HFF-Myc (cell line): ENCODE measurements around the gene TXNDC15.
"Not testable (repeated sequence)": the region's sequence is repeated elsewhere in the genome, so short reads cannot be mapped to it uniquely, and the experiment has no call there.

Experiments
- DNase-seq: peaks from one replicate; pipeline ENCODE4 v3.0.0-alpha.2; 2011; ENCODE audit warnings: low read depth; ENCODE audit errors: extremely low read depth
- H3K4me3 ChIP-seq: replicated peaks from 2 replicates; pipeline ENCODE4 v1.5.1; 2011; ENCODE audit warnings: low read depth, mild to moderate bottlenecking, control low read depth, low read length
- TF ChIP-seq, protein P1 (sequence below): IDR thresholded peaks from 2 replicates; pipeline ENCODE4 v1.5.1; 2012; ENCODE audit warnings: mild to moderate bottlenecking, low read depth, low read length, control low read depth; ENCODE audit errors: missing control alignments

The TXNDC15 gene

DNA sequence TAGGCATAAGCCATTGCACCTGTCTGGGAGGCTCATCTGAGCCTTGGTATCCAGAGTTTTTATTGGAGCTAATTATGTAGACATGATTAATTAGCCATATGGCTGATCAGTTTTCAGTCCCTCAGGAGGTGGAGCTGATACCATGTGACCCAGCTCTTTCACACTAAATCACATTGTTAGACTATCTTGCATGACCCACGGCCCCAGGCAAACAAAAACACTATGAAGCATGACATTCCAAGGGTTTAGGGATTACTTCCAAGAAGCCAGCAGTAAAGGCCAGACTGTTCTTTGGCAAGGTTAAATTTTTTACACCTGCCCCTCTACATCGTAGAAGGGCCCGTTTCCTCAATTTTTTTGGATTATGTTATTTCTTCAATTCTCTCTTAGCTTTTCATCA lies 33.4 kb upstream of the TXNDC15 start:
- DNase-seq = no peak
- TF ChIP-seq, protein P1, sequence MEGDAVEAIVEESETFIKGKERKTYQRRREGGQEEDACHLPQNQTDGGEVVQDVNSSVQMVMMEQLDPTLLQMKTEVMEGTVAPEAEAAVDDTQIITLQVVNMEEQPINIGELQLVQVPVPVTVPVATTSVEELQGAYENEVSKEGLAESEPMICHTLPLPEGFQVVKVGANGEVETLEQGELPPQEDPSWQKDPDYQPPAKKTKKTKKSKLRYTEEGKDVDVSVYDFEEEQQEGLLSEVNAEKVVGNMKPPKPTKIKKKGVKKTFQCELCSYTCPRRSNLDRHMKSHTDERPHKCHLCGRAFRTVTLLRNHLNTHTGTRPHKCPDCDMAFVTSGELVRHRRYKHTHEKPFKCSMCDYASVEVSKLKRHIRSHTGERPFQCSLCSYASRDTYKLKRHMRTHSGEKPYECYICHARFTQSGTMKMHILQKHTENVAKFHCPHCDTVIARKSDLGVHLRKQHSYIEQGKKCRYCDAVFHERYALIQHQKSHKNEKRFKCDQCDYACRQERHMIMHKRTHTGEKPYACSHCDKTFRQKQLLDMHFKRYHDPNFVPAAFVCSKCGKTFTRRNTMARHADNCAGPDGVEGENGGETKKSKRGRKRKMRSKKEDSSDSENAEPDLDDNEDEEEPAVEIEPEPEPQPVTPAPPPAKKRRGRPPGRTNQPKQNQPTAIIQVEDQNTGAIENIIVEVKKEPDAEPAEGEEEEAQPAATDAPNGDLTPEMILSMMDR = no peak
- no peak overlapping the region for H3K4me3 ChIP-seq

GRCh38 chr5:134844252-134844651 lies 29.9 kb upstream of the TXNDC15 start:
- TF ChIP-seq, protein P1 = no peak
- DNase-seq = no peak
- H3K4me3 ChIP-seq = no peak overlapping the region

GRCh38 chr5:134845335-134845851 lies 28.8 kb upstream of the TXNDC15 start:
- TF ChIP-seq, protein P1 = no peak
- H3K4me3 ChIP-seq = peak overlapping the region; percentile 86
- no peak for DNase-seq

GRCh38 chr5:134845852-134846640 lies 28.1 kb upstream of the TXNDC15 start, which contains the start of gene C5orf24:
C5orf24 (plus strand) TSS chr5:134845968; CDS start chr5:134854901, 8,933 bp downstream.
- TF ChIP-seq, protein P1 = no peak
- H3K4me3 ChIP-seq = peak within 1 kb of the TSS; percentile 86
- peak; percentile 85 for DNase-seq

DNA sequence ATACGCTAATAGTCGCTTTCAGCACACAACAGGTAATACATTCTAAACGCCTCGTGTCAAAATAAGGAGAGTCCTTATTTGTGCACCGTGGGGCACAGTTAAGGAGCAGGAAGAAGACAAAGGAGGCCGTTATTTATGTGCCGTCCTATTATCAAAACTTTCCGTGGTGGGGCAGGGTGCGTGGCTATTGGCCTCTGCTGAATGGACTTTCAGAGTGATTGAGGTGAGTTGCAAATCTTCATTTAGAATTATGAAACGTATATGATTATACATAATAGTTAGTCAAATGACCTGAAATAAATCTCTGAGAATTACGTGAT lies 27.6 kb upstream of the TXNDC15 start:
- DNase-seq = no peak

GRCh38 chr5:134849434-134849933 lies 24.7 kb upstream of the TXNDC15 start:
- H3K4me3 ChIP-seq, DNase-seq: not testable (repeated sequence)

More for the DNA sequence above, 27.6 kb upstream of the TXNDC15 start:
- H3K4me3 ChIP-seq = peak overlapping the region; percentile 86
- TF ChIP-seq, protein P1 = no peak

DNA sequence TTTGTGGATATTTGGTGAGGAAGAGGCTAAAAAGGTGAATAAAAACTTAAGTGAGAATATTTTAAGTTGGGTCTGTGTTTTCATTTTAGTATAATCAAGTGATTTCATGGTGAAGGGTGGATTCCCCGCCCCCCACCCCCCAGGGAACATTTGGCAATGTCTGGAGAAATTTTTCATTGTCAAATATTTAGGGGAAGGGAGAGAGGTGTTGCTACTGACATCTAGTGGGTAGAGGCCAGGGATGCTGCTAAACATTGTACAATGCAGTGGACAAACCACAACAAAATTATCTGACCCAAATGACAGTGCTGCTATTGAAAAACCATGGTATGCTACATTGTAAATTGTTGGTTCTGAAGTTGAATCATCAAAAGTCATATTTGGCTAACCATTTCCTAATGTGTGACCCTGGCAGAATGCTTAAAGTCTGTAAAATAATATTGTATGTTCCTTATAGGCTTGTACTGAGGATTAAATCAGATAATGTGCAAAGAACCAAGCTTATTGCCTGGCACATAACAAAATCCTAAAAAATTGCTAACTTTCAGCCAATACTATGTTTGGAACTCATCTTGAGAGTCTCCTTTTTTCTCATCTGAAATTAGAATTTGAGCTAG lies 22.8 kb upstream of the TXNDC15 start:
- H3K4me3 ChIP-seq = no peak overlapping the region
- TF ChIP-seq, protein P1 = peak; percentile 45
- no peak for DNase-seq

DNA sequence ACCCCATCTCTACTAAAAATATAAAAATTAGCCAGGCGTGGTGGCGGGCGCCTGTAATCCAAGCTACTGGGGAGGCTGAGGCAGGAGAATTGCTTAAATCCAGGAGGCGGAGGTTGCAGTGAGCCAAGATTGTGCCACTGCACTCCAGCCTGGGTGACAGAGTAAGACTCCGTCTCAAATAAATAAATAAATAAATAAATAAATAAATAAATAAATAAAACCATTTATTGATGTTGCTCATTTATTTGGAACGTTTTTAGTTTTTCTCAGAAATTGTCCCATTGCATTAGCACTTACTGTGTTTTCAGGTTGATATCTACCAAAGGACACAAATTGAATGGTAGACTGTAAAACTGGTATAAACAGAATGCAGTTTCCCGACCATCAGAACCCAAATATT lies 17.7 kb upstream of the TXNDC15 start:
- H3K4me3 ChIP-seq, DNase-seq: not testable (repeated sequence)
